SU-DHL-6 (cell line): Measurements from ENCODE around the gene CDC27.

ENCODE experiments used
- H2AFZ ChIP-seq: fragments of 200-600 bp; sonication (generic); 2 replicates; pipeline ENCODE4 v1.6.1; 2014; ENCODE audit warnings: low read depth, mild to moderate bottlenecking, moderate library complexity, mixed read lengths, antibody characterized with exemption, low read length; ENCODE audit not compliant: severe bottlenecking
- H3F3A ChIP-seq: fragments of 200-600 bp; shearing (Covaris generic); 2 replicates; pipeline ENCODE4 v1.6.0; 2016; ENCODE audit warnings: antibody characterized with exemption, mild to moderate bottlenecking; ENCODE audit not compliant: insufficient read depth
- H3K27ac ChIP-seq: fragments of 200-600 bp; sonication (generic); 2 replicates; pipeline ENCODE4 v1.5.1; 2016; ENCODE audit warnings: low read depth, mild to moderate bottlenecking, low read length, moderate library complexity, mixed read lengths
- H3K27me3 ChIP-seq: fragments of 200-600 bp; sonication (generic), shearing (Covaris generic); 2 replicates; pipeline ENCODE4 v1.6.0; 2014; ENCODE audit warnings: mild to moderate bottlenecking, low read length
- H3K36me3 ChIP-seq: fragments of 200-600 bp; sonication (generic); 2 replicates; pipeline ENCODE4 v1.6.1; 2014; ENCODE audit warnings: mild to moderate bottlenecking, low read length, mixed read lengths
- H3K4me2 ChIP-seq: fragments of 300-600, 200-600 bp; shearing (Covaris generic), sonication (generic); 2 replicates; pipeline ENCODE4 v1.6.0; 2014; ENCODE audit warnings: low read length, low read depth, mild to moderate bottlenecking; ENCODE audit not compliant: poor library complexity, severe bottlenecking
- H3K4me3 ChIP-seq: fragments of 200-600 bp; sonication (generic); 2 replicates; pipeline ENCODE4 v1.5.1; 2014; ENCODE audit warnings: antibody characterized with exemption, low read length, mild to moderate bottlenecking, mixed read lengths; ENCODE audit not compliant: insufficient read depth, poor library complexity, severe bottlenecking
- H3K79me2 ChIP-seq: fragments of 200-600 bp; sonication (generic); 2 replicates; pipeline ENCODE4 v1.6.1; 2014; ENCODE audit warnings: mild to moderate bottlenecking, low read length, moderate library complexity; ENCODE audit not compliant: insufficient read depth
- H3K9ac ChIP-seq: fragments of 200-600 bp; sonication (generic); 2 replicates; pipeline ENCODE4 v1.7.0; 2014; ENCODE audit warnings: mild to moderate bottlenecking, low read length
- H3K9me2 ChIP-seq: fragments of 200-600 bp; sonication (generic); replicated peaks from 2 replicates; pipeline ENCODE4 v1.6.1; 2014; ENCODE audit warnings: low read length; ENCODE audit not compliant: insufficient read depth
- H3K9me3 ChIP-seq: fragments of 200-600 bp; sonication (generic); 2 replicates; pipeline ENCODE4 v1.6.1; 2014; ENCODE audit warnings: low read length, mixed read lengths; ENCODE audit not compliant: insufficient read depth
- H4K20me1 ChIP-seq: fragments of 200-600 bp; sonication (generic); 2 replicates; pipeline ENCODE4 v1.6.1; 2014; ENCODE audit warnings: low read depth, mild to moderate bottlenecking, antibody characterized with exemption, low read length, moderate library complexity, mixed read lengths
- CTCF ChIP-seq: fragments of 200-600 bp; sonication (generic); IDR thresholded peaks from one replicate; pipeline ENCODE4 v1.5.1; 2017; ENCODE audit warnings: antibody characterized with exemption, mild to moderate bottlenecking, low read length, moderate library complexity; ENCODE audit not compliant: insufficient read depth, poor library complexity, severe bottlenecking
- EZH2phosphoT487 ChIP-seq: fragments of 200-600 bp; sonication (generic), shearing (Covaris generic); conservative IDR thresholded peaks from 2 replicates; pipeline ENCODE4 v1.6.1; 2018; ENCODE audit warnings: mild to moderate bottlenecking, antibody characterized with exemption, low read length, moderate library complexity, mixed read lengths

Gene CDC27

DNA sequence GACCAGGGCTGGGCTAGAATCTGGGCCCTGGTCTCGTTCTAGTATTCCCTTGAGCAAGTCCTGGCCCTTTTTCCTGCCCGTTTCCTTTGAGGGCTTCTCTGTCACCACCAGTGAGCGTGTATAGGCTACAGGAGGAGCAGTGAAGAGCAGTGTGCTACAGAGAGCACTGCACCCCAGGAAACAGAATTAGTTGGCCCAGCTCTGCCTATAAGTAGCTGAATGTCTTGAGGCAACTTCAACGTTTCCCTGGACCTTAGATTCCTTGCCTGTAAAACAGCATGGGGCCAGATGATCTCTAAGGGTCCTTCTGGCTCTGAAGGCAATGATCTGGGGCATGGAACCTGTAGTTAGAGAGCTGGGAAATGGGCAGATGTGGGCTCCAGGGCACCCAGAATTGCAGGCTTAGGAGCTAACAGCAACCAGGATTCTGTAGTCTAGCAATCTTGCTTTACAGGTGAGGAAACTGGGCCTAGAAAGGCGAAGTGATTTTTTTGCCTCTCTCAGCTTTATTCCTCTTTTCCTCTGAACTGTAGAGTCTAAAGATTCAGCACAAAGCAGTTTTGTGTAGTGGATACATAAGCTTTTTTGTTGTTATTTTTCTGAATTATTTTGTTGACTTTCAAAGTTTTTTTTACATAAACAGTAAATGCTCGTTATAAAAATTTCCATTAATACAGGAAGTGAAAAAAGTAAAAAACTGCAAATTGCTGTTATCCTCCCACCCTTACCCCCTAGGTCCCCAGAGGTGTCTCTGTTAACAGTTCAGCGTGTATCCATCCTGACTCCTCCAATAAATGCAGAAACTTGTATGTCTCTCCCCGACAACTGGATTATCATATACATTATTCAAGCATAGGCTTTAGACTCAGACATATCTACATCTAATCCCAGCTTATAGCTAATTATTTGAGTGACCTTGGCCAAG is 18.3 kb upstream of the CDC27 start:
- no peak overlapping the region for H3K9ac ChIP-seq
- H3K9me3 ChIP-seq: no peaks in the 10 kb centered on the region
- no peaks in the 10 kb centered on the region for H3K79me2 ChIP-seq
- H3K36me3 ChIP-seq: no peaks in the 10 kb centered on the region
- H3F3A ChIP-seq: peaks cover 38% of the 10 kb centered on the region
- no peaks in the 10 kb centered on the region for H3K9me2 ChIP-seq
- H3K27me3 ChIP-seq: no peaks in the 10 kb centered on the region
- TF ChIP-seq EZH2phosphoT487 (no peak), CTCF (no peak)
- H4K20me1 ChIP-seq: no peaks in the 10 kb centered on the region
- H3K27ac ChIP-seq: peak overlapping the region; percentile 34
- H2AFZ ChIP-seq: peak overlapping the region; percentile 5
- H3K4me2 ChIP-seq: peak overlapping the region; percentile 6
- no peak overlapping the region for H3K4me3 ChIP-seq

- Histone ChIP-seq H3K9me3 (no peaks in the 10 kb centered on the region), H3K9me2 (no peaks in the 10 kb centered on the region), H4K20me1 (no peaks in the 10 kb centered on the region), H3K4me2 (peak overlapping the region; percentile 66), H3K4me3 (peak overlapping the region; percentile 27), H3K36me3 (no peaks in the 10 kb centered on the region), H3K79me2 (no peaks in the 10 kb centered on the region), H3K27ac (peak overlapping the region; percentile 83), H3F3A (peaks cover 40% of the 10 kb centered on the region), H3K9ac (peak overlapping the region; percentile 46), H3K27me3 (no peaks in the 10 kb centered on the region), H2AFZ (peak overlapping the region; percentile 42)
- no peak for TF ChIP-seq CTCF
- TF ChIP-seq EZH2phosphoT487: no peak
Observed at GRCh38 chr17:47205419-47205963, 16.4 kb upstream of the CDC27 start.

- H3K9me3 ChIP-seq: no peaks in the 10 kb centered on the region
- no peaks in the 10 kb centered on the region for H3K9me2 ChIP-seq
- H3K27me3 ChIP-seq: no peaks in the 10 kb centered on the region
- no peaks in the 10 kb centered on the region for H3K79me2 ChIP-seq
- H3K4me3 ChIP-seq: peak overlapping the region; percentile 27
- peak overlapping the region; percentile 42 for H2AFZ ChIP-seq
- no peak for TF ChIP-seq EZH2phosphoT487
- TF ChIP-seq CTCF: no peak
- H3K9ac ChIP-seq: peak overlapping the region; percentile 46
- peak overlapping the region; percentile 66 for H3K4me2 ChIP-seq
- peaks cover 40% of the 10 kb centered on the region for H3F3A ChIP-seq
- no peaks in the 10 kb centered on the region for H3K36me3 ChIP-seq
- no peaks in the 10 kb centered on the region for H4K20me1 ChIP-seq
- peak overlapping the region; percentile 83 for H3K27ac ChIP-seq
Observed at GRCh38 chr17:47204722-47205418, 15.8 kb upstream of the CDC27 start.
